AG04449 (cell line): ENCODE results near the gene PSD.

Source experiments
- CTCF ChIA-PET: fragments of 350-600 bp; formaldehyde crosslinking; extraction: SDS; loops from one replicate; lab custom pipeline; 2021; ENCODE audit warnings: antibody characterized with exemption; lab: Yijun Ruan, JAX
- POLR2A ChIA-PET: fragments of 400-600, 350-600 bp; formaldehyde crosslinking; extraction: SDS; loops from one replicate; lab custom pipeline; 2020; ENCODE audit warnings: antibody characterized with exemption, inconsistent platforms; lab: Yijun Ruan, JAX
- DNase-seq: peaks from one replicate; pipeline ENCODE4 v3.0.0-alpha.2; 2010; ENCODE audit warnings: low read depth, low spot score
- H3K4me3 ChIP-seq: 2 replicates; pipeline ENCODE4 v1.5.1; 2011; ENCODE audit warnings: low read depth, mild to moderate bottlenecking, control low read depth, low read length
- CTCF ChIP-seq: IDR thresholded peaks from one replicate; pipeline ENCODE4 v1.5.1; 2011; ENCODE audit warnings: mild to moderate bottlenecking, moderate library complexity, low read length, control low read depth, inconsistent platforms; ENCODE audit not compliant: insufficient read depth; ENCODE audit errors: missing control alignments

PSD gene

GRCh38 chr10:102394801-102395399, 23.7 kb downstream of the PSD start:
- DNase-seq, result no peak

GRCh38 chr10:102394079-102394800, 24.3 kb downstream of the PSD start:
- ChIA-PET CTCF (interaction anchor here (0.5 to 16.2 kb wide), 43 partner anchors 8 to 490 kb away, joined by 3 to 407 read pairs (median 5); partner anchors contain the start of genes CUEDC2, ELOVL3, FBXL15 and GBF1), POLR2A (interaction anchor here (0.7 kb wide), 1 partner anchor 116 kb away, joined by 3 read pairs; no protein-coding TSS in a partner anchor)
- H3K4me3 ChIP-seq, result peak overlapping the region; percentile 78
- peak; percentile 70 for DNase-seq
- no peak for TF ChIP-seq CTCF

More at GRCh38 chr10:102394801-102395399, 23.7 kb downstream of the PSD start:
- CTCF ChIA-PET, result interaction anchor here (0.9 to 16.2 kb wide), 15 partner anchors 10 to 189 kb away, joined by 3 to 407 read pairs (median 12); partner anchors contain the start of genes CUEDC2, ELOVL3, FBXL15 and PSD
- POLR2A ChIA-PET, result interaction anchor here (0.7 to 1.0 kb wide), 2 partner anchors 115 to 164 kb away, joined by 3 read pairs; no protein-coding TSS in a partner anchor
- H3K4me3 ChIP-seq, result peak overlapping the region; percentile 78
- no peak for TF ChIP-seq CTCF

GRCh38 chr10:102393411-102394078, 25.0 kb downstream of the PSD start:
- CTCF ChIA-PET, result interaction anchor here (0.5 to 16.2 kb wide), 39 partner anchors 9 to 490 kb away, joined by 3 to 407 read pairs (median 6); partner anchors contain the start of genes CUEDC2, ELOVL3, FBXL15 and GBF1
- H3K4me3 ChIP-seq, result peak overlapping the region; percentile 78
- POLR2A ChIA-PET, result no interaction called here
- no peak for DNase-seq
- peak; percentile 90 for TF ChIP-seq CTCF

- no peak overlapping the region for H3K4me3 ChIP-seq
- TF ChIP-seq CTCF, result no peak
- no peak for DNase-seq
- POLR2A ChIA-PET, result no interaction called here
- CTCF ChIA-PET, result interaction anchor here (0.7 to 16.2 kb wide), 10 partner anchors 10 to 160 kb away, joined by 3 to 407 read pairs (median 23); partner anchors contain the start of genes CUEDC2, ELOVL3, FBXL15 and PSD
These were observed 26.3 kb downstream of the PSD start for GRCh38 chr10:102392306-102392705.

- no peak for TF ChIP-seq CTCF
- H3K4me3 ChIP-seq, result no peak overlapping the region
- ChIA-PET CTCF (interaction anchor here (0.6 to 2.2 kb wide), 6 partner anchors 10 to 160 kb away, joined by 3 to 18 read pairs (median 4); no protein-coding TSS in a partner anchor), POLR2A (no interaction called here)
- DNase-seq, result no peak
These were observed 28.7 kb downstream of the PSD start for GRCh38 chr10:102389894-102390293.
